GM04503 (cell line): ENCODE results near the gene GRSF1.
"Not testable (repeated sequence)": the region's sequence is repeated elsewhere in the genome, so short reads cannot be mapped to it uniquely, and the experiment has no call there.

ENCODE experiments used
- DNase-seq: peaks from one replicate; pipeline ENCODE4 v3.0.0-alpha.2; 2012; ENCODE audit warnings: low read depth

The GRSF1 gene, protein sequence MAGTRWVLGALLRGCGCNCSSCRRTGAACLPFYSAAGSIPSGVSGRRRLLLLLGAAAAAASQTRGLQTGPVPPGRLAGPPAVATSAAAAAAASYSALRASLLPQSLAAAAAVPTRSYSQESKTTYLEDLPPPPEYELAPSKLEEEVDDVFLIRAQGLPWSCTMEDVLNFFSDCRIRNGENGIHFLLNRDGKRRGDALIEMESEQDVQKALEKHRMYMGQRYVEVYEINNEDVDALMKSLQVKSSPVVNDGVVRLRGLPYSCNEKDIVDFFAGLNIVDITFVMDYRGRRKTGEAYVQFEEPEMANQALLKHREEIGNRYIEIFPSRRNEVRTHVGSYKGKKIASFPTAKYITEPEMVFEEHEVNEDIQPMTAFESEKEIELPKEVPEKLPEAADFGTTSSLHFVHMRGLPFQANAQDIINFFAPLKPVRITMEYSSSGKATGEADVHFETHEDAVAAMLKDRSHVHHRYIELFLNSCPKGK

GRCh38 chr4:70839589-70840093 is at the start of gene GRSF1:
TSS of gene GRSF1 (minus strand) at chr4:70839890. CDS start at chr4:70839827, 63 bp downstream.
- DNase-seq = peak; percentile 44

DNA sequence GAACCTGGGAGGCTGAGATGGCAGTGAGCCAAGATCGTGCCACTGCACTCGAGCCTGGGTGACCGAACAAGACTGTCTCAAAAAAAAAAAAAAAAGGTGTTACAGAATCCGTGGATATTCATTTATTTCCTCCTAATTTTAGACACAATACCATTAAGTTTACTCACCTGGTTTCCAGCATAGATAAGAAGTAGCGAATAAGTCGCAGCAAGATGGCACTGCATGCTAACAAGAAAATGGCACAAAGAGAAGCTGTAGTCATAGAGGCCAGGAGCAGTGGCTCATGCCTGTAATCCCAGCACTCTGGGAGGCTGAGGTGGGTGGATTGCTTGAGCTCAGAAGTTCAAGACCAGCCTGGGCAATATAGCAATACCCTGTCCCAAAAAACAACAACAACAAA is 45.5 kb upstream of the GRSF1 start:
- no peak for DNase-seq

- DNase-seq = no peak
Observed at GRCh38 chr4:70880739-70881138, 41.0 kb upstream of the GRSF1 start.

- DNase-seq = no peak
Observed at GRCh38 chr4:70877556-70877955, 37.9 kb upstream of the GRSF1 start.

- no peak for DNase-seq
Observed at GRCh38 chr4:70874268-70875156, 34.8 kb upstream of the GRSF1 start.

- DNase-seq = no peak
Observed at GRCh38 chr4:70873216-70873615, 33.5 kb upstream of the GRSF1 start.

DNA sequence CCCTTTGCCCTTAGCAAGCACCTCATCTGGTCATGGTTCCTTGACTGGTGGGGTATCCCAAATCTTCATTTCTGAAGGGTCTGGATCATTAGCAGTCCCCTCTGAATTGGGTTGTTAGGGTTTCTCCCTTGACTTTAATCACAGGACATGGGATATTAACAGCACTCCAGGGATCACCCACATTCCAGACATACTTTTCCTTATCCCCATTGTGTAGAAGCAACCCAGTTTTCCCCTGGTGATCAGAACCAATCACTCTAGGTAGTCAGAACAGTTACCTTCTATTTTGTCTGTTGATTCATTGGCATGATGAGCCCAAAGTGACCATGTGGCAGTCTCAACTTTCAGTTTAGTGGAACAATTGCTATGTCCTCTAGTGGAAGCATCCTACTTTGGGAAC is 29.1 kb upstream of the GRSF1 start:
- DNase-seq = no peak

DNA sequence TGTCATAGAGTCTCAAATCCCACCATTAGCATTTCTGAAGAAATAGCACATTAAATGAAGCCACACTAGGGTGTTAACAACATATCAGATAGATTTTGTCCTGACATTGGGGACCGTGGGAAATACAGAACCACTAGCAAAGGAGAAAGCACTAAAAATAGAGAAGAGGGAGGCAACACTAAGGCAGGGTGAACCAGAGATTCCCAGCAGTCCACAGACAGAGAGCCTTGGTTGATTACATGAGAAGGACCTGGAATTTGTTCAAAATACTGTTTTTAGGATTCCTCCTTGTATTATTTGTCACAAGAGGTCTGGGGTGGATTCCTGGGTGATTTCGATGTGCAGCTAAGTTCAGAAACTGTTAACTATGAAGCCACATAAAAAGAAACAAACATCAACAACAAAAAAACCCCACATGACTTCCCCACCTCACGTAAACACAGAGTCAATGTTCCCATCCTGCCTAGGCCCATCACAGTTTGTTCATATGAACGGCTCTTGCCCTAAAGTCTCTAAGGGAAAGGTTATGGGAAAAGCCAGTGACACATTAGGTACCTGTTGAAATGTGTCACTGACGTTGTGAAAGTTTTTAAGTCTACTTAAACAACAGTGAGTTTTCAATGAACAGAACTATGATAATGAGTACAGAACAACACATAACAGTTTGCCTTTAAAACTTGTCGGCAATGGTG is 23.6 kb upstream of the GRSF1 start:
- peak; percentile 7 for DNase-seq

DNA sequence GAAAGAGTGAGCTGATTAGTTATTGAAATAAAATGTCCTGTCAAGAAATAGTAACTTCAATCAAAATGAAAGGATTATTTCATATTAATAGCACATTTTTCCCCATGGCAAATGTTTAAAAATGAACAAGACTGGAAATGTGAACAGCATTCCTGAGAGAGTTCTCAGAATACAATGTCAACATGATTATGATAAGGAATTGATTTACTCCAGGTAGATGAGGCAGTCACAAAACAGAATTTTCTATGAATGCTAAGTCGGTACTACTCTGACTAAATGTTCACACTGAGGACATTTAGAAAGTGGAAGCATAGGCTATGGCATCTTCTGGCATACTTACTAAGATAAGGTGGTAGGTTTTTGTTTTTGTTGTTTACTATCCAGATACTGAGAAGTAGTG is 19.4 kb upstream of the GRSF1 start:
- no peak for DNase-seq

GRCh38 chr4:70858454-70858853 is 18.8 kb upstream of the GRSF1 start:
- no peak for DNase-seq

DNA sequence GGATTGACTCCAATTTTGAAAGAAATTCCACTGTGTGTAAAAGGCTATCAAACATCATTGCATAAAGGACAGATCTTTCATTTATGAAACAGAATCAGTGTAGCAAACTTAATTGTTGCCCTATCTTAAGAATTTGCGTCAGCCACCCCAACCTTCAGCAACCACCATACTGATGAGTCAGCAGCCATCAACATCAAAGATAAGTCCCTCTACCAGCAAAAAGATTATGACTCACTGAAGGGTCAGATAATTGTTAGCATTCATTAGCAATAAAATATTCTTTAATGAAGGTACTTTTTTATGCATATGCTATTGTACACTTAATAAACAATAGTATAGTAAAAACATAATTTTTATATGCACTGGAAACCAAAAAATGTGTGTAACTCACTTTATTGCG is 15.8 kb upstream of the GRSF1 start:
- no peak for DNase-seq

DNA sequence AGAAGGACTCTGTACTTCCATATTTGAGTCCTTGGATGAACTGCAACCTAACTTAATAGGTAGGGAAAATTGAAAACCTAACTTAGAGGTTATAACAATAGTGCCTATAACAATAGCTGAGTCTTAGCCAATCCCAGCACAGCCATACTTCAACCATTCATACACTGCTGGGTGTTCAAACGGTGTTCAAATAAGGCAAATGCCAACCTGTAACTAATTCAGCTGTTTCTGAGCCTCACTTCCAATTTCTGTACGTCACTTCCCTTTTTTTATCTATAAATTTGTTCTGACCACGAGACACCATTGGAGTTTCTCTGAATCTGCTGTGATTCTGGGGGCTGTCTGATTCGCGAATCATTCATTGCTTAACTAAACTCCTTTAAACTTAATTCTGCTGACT is 9.6 kb upstream of the GRSF1 start:
- DNase-seq = no peak

GRCh38 chr4:70844180-70844579 is 4.5 kb upstream of the GRSF1 start:
- DNase-seq = no peak

DNA sequence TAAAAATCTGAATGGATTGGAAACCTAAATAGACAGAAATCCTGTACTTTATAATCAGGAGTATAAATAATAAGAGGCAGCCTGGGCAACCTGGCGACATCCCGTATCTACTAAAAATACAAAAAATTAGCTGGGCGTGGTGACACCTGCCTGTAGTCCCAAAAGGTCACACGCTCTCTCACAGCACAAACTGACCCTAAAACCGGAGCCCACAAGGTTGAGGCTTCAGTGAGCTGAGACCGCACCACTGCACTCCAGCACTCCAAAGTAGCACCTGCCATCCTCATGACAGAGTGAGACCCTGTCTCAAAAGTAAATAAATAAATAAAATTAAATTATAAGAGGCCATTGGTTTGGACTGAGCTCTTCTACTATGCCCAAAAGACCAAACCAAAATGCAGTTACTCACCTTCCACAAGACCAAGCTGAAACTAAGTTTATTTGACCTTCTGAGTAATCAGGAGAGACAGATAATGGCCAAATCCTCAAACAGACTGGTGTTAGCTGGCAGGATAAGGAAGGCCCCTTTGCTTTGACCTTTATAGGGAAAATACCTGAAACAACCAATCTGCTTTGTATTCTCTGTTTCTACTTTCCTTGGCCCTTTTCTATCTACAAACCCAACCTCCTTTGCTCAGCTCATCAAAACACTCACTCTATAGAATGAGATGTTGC is 3.2 kb upstream of the GRSF1 start:
- no peak for DNase-seq

GRCh38 chr4:70841951-70842350 is 2.3 kb upstream of the GRSF1 start:
- no peak for DNase-seq

DNA sequence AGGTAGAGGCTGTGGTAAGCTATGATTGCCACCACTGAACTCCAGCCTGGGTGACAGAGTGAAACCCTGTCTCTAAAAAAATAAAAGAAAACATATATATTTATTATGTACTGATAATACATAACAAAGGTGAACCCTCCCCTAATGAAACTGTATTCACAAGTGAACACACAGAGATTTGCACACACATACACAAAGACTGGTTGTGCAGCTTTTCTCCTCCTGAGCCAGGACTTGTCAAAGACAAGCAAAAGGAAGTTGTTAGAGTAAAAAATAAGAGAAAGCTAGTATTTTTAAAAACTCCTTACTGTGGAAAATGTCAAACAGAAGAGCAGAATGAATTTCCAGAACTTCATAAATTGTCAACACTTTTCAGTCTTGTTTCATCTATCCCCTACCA is 1.5 kb upstream of the GRSF1 start:
- DNase-seq = no peak

GRCh38 chr4:70840631-70841030 is 941 bp upstream of the GRSF1 start:
- DNase-seq = not testable (repeated sequence)

GRCh38 chr4:70840137-70840536 is 447 bp upstream of the GRSF1 start:
- not testable (repeated sequence) for DNase-seq

DNA sequence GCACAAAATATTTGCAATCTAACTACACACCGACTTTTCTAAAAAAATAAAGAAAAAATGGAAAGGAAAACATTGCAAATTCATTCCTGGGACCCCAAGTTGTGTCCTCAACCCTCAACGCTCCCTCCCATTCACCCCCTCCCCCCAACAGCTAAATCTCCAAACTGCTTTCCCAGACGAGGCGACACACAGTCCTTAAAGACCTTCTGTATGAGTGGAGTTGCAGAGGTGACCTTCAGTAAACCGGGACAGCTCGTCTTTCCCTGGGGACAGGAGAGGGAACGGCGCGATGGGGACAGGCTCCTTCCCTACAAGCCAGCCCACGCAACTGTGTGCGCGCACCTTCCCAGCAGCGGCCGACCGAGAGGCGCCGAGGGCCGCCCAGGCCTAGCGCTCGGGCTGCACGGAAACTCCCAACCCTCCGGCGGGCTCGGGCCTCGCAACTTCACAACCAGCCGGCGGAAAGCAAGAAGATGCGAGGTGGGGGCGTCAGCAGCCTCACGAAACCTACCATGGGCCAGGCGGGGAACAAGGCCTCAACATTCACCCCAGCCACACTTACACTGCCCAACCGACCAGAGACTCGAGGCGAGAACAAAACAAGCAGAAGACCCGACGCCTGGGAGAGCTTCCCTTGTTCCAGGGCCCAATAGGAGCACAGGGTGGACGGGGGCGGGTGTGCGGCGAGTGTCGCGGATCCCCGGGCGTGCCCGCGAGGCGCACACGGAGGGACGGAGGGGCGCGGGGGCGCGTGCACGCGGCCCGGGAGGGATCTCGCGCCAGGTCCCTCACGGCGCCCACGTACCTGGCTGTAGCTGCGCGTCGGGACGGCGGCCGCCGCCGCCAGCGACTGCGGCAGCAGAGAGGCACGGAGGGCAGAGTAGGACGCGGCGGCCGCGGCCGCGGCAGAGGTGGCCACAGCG is 763 bp downstream of the GRSF1 start:
- peak; percentile 13 for DNase-seq

DNA sequence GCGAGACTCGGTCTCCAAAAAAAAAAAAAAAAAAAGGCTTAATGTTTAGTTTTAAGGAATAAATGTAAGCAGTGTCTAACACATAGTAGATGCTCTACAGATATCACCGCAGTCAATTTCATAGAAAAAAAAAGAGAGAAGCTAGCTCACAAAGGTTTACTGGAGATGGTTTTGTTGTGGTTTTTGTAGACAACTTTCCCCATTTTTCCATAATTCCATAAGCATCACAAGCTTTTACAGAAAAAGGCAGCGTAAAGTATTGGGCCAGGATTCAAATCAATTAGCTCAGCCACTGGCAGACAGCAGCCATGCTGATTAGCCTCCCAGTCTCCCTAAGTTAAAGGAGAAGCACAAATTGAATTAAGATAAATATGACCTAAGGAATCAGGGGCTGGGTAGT is 1.5 kb downstream of the GRSF1 start:
- no peak for DNase-seq

DNA sequence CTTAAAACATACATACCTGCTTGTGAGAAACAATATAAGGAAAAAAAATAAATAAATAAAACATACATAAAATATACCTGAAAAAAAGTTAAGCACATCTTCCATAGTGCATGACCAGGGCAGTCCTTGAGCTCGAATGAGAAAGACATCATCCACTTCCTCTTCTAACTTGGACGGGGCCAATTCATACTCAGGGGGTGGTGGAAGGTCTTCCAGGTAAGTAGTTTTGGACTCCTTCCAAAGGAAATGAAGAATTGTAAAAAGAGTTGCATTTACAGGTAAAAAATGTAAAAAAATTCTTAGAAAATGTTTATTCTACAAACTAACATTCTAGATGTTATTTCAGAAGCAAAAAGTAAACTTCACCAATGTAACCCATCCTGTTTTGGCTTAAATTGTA is 3.6 kb downstream of the GRSF1 start:
- no peak for DNase-seq
